ENCODE data around the gene PPFIA2.

GRCh38 chr12:81209012-81209411 lies 550.1 kb downstream of the PPFIA2 start:
- TF ChIP-seq POLR2A (IDR thresholded peaks at IDR 0.05) (no peak), EP300 (IDR thresholded peaks at IDR 0.05) (no peak)
- TF ChIP-seq, protein P1, sequence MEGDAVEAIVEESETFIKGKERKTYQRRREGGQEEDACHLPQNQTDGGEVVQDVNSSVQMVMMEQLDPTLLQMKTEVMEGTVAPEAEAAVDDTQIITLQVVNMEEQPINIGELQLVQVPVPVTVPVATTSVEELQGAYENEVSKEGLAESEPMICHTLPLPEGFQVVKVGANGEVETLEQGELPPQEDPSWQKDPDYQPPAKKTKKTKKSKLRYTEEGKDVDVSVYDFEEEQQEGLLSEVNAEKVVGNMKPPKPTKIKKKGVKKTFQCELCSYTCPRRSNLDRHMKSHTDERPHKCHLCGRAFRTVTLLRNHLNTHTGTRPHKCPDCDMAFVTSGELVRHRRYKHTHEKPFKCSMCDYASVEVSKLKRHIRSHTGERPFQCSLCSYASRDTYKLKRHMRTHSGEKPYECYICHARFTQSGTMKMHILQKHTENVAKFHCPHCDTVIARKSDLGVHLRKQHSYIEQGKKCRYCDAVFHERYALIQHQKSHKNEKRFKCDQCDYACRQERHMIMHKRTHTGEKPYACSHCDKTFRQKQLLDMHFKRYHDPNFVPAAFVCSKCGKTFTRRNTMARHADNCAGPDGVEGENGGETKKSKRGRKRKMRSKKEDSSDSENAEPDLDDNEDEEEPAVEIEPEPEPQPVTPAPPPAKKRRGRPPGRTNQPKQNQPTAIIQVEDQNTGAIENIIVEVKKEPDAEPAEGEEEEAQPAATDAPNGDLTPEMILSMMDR (IDR thresholded peaks at IDR 0.05): no peak

Measured in suprapubic skin (tissue), 3 donors.